Stimulated activated CD4-positive, alpha-beta T cell treated with anti-CD3 and anti-CD28 coated beads, Interleukin-15, amount 100 ng/mL, for 48 hours (primary cell): Measurements from ENCODE around the gene MIER2.
"Not testable (repeated sequence)": the region's sequence is repeated elsewhere in the genome, so short reads cannot be mapped to it uniquely, and the experiment has no call there.

Experiments
- DNase-seq, 2 donors: peaks; one replicate each; pipeline ENCODE4 v3.0.0-alpha.2; 2020; ENCODE audit warnings: low read depth in 2 of 2

MIER2 gene, protein sequence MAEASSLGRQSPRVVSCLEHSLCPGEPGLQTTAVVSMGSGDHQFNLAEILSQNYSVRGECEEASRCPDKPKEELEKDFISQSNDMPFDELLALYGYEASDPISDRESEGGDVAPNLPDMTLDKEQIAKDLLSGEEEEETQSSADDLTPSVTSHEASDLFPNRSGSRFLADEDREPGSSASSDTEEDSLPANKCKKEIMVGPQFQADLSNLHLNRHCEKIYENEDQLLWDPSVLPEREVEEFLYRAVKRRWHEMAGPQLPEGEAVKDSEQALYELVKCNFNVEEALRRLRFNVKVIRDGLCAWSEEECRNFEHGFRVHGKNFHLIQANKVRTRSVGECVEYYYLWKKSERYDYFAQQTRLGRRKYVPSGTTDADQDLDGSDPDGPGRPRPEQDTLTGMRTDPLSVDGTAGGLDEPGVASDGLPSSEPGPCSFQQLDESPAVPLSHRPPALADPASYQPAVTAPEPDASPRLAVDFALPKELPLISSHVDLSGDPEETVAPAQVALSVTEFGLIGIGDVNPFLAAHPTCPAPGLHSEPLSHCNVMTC

DNA sequence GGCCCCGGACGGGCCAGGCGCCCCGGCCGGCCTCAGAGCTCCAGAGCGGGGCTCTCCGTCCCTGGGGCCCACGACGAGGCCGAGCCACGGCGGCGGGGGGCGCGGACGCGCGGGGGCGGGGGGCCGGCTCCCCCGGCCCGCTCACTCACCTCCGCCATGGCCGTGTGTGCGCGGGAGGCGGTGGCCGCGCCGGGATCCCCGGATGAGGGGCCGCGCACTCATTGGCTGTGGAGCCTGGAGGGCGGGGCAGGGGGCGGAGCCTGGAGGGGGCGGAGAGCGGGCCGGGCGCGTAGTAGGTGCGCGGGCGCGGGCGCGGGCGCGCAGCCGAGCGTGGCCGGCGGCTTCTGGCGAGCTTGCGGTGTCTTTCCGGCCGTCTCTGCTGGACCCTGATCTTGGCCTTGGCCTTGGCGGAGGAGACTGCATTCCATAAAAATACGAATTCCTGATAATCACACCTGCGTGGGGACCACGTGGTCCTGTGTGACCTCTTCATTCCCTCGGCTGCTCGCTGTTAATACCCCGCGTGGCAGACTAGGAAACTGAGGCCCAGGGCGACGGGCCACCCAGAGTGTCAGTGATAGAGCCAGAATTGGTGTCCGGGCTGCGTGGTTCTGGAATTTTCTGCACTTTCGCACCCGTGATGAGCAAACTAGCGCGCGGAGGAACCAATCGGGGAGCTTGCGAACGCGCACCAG is at the start of gene MIER2:
TSS of gene MIER2 (minus strand) at position 172 of the 695 bp plus-strand sequence. CDS start at position 158, 14 bp downstream.
- peak; percentile 77 to 84 for DNase-seq

DNA sequence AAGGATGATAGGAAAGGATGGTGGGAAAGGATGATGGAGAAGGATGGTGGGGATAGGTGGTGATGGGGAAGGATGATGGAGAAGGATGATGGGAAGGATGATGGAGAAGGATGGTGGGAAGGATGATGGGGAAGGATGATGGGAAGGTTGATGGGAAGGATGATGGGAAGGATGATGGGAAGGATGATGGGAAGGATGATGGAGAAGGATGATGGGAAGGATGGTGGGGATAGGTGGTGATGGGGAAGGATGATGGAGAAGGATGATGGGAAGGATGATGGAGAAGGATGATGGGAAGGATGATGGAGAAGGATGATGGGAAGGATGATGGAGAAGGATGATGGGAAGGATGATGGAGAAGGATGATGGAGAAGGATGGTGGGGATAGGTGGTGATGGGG is 49.0 kb upstream of the MIER2 start:
- DNase-seq: not testable (repeated sequence)

DNA sequence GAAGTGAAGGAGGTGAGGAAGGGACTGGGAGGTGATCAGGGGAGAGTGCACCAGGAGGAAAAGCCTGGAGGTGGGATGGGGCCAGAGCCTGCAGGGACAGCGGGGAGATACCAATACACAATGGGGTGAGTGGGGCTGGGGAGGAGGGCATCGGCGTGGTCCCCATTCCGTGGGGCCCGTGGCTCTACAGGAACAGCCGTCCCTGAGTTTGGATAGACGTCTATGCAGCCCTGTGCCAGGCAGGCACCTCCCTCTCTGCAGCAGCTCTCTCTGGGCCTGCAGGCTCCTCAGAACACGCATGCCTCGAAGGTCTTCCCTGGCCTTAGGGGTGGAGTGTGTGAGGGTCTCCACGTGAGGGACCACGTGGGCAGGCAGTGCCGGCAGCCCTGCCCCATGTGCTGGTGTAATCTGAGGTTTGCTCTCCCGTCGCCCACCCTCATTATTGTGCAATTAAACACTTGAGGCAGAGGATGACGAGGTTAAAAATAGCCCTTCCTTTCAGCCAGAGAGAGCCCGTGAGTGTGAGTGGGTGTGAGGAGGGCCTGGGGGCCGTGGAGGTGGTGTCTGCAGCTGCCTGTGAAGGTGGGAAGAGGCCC is 47.9 kb upstream of the MIER2 start:
- DNase-seq: no peak

DNA sequence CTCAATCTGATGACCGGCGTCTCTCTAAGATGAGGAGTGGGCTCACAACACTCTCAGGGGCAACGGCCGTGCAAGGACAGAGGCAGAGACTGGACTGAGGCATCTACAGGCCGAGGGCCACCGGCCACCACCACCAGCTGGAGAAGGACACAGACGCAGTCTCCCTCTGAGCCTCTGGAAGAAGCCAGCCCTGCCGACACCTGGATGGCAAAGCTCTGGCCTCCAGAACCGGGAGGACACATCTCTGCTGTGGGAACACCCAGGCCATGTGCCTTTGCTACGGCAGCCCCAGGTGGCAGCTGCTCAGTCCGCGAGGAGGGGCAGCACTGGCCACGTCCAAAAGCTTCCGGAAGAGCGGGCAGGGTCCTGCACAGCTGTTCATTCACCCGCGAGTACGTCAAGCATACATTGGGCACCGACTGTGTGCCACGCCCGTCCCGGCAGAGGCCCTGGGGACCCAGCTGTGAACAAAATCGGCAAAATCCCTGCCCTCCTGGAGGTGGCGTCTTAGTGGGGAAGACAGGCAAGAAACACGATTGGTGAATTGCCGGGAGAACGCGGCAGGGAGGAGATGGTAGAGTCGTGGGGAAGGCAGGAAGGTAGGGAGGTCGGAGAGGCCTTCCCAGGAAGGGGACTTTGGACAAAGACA is 47.3 kb upstream of the MIER2 start:
- DNase-seq: no peak

DNA sequence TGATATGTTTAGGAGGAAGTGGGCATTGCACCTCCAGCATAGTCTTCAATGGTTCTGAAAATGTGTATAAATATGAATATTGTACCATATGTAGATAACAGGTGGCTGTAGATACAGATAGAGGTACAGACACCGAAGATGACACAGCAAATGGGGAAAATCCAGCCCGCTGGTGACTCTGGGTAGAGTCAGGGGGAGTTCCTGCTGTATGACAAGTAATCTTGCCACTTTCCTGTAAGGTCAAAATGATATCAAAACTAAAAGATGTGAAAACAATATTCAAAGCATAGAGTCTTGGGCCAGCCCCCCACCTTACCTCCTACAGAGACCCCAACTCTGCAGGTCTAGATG is 46.6 kb upstream of the MIER2 start:
- DNase-seq: no peak

DNA sequence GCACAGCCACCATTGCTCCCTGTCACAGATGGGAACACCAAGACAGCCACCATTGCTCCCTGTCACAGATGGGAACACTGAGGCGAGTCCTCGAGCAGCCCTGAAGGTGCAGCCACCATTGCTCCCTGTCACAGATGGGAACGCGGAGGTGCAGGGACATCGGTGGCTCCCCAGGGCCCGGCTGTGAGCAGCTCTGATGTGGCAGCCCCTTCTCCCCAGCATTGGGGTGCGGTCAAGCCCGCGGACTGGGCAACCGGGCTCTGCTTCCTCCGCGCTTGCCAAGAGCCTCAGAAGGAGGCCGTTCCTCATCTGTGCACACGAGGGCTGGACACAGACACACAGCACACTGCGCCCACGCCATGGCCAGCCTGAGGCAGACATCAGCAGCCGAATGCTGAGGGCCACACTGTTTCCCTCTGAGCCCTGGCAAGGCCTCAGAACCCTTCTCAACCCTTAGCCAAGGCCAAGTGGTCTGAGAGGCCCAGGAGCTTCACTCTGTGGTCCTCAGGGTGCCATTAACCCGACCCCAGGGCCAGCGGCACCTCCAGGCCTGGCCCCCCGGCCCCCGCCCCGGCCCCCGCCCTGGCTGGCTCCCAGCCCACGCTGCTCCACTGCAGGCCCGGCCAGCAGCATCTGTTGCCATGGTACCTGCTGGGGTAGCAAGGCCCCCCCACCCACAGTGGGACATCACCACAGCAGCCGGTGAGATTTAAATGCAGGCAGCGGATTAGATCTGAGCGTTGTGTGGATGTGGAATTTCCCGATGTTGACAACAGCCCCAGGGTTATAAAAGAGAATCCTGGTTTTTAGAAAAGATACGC is 46.0 kb upstream of the MIER2 start:
- DNase-seq: no peak

DNA sequence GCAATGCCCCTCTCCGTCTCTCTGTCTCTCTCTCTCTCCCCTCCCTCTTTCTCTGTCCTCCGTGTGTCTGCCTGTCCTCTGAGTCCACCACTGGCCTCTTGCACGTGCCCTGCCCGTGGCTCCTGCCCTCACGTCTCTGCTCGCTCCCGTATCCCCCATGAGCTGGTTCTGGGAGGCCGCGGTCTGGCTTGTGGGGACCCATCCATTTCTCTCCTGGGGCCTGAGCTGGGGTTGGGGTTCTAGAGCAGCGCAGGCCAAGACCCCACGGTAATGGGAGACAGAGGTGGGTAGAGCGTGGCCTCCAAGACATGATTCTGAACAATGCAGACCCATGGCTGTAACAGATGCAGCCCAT is 45.3 kb upstream of the MIER2 start:
- DNase-seq: no peak

DNA sequence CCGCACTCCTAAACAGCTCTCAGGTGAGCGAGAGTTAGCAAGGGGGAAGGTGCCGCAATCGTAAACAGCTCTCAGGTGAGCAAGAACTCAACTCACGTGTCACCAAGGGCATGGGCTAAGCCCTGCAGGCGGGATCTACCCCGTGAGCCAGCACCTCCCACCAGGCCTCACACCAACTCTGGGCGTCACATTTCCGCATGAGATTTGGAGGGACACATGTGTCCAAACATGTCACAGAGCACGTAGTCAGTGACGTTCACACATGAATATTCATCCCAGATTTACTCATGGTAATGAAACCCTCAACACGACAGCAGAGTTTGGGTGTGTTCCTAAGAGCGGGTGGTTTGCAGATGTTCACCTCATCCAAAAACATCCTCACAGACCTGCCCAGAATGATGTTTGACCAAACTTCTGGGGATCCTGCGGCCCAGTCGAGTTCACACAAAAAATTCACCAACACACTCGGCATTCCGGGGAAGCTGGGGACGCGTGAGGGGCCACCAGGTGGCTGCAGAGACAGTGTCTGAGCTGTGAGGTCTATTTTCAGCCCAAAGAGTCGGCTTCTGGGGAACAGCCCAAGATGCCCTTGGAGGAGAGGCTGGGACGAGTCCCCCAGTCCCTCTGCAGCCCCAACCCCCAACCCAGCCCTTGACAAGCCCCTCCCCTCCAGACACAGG is 44.8 kb upstream of the MIER2 start:
- DNase-seq: no peak

DNA sequence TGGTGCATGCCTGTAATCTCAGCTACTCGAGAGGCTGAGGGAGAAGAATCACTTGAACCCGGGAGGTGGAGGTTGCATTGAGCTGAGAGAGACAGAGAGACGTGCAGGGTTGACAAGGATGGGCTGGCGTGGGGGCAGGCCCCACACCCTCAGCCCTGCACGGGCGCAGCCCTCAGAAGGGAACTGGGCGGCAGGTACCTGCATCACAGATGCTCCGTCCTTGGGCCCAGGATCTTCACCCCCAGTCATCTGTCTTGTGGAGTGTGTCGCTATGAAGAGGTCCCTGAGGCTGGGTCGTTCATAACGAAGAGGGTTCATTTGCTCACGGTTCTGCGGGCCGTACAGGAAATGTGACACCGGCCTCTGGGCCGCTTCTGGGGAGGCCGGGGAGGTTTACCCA is 44.1 kb upstream of the MIER2 start:
- no peak for DNase-seq

DNA sequence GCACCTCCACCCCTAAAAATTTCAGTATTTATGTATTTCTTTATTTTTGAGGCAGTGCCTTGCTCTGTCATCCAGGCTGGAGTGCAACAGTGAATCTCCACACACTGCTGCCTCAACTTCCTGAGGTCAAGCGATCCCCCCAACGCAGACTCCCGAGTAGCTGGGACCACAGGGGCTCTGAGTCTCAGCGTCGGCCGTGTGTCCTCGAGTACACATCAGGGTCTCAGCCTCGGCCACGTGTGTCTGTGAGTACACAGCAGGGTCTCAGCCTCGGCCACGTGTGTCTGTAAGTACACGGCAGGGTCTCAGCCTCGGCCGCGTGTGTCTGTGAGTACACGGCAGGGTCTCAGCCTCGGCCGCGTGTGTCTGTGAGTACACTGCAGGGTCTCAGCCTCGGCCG is 43.2 kb upstream of the MIER2 start:
- DNase-seq: no peak

DNA sequence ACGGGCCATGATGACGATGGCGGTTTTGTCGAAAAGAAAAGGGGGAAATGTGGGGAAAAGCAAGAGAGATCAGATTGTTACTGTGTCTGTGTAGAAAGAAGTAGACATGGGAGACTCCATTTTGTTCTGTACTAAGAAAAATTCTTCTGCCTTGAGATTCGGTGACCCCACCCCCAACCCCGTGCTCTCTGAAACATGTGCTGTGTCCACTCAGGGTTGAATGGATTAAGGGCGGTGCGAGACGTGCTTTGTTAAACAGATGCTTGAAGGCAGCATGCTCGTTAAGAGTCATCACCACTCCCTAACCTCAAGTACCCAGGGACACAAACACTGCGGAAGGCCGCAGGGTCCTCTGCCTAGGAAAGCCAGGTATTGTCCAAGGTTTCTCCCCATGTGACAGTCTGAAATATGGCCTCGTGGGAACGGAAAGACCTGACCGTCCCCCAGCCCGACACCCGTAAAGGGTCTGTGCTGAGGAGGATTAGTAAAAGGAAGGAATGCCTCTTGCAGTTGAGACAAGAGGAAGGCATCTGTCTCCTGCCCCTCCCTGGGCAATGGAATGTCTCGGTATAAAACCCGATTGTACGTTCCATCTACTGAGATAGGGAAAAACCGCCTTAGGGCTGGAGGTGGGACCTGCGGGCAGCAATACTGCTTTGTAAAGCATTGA is 42.2 kb upstream of the MIER2 start:
- DNase-seq: not testable (repeated sequence)

DNA sequence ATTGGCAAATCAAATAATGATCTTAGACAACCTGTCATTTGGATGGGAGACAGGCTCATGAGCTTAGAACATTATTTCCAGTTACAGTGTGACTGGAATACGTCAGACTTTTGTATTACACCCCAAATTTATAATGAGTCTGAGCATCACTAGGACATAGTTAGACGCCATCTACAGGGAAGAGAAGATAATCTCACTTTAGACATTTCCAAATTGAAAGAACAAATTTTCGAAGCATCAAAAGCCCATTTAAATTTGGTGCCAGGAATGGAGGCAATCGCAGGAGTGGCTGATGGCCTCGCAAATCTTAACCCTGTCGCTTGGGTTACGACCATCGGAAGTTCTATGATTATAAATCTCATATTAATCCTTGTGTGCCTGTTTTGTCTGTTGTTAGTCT is 41.6 kb upstream of the MIER2 start:
- not testable (repeated sequence) for DNase-seq

DNA sequence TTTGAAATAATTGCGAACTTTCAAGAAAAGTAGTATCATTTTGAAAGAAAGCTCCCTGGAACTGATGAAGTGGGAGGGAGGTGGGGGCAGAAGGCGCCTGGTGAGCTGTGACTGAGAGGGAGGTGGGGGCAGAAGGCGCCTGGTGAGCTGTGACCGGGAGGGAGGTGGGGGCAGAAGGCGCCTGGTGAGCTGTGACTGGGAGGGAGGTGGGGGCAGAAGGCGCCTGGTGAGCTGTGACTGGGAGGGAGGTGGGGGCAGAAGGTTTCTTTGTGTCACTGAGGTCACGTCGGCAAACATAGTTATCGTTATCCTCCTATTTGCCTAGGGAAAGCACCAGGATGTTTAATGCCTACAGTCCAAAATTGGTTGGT is 40.2 kb upstream of the MIER2 start:
- DNase-seq: no peak

DNA sequence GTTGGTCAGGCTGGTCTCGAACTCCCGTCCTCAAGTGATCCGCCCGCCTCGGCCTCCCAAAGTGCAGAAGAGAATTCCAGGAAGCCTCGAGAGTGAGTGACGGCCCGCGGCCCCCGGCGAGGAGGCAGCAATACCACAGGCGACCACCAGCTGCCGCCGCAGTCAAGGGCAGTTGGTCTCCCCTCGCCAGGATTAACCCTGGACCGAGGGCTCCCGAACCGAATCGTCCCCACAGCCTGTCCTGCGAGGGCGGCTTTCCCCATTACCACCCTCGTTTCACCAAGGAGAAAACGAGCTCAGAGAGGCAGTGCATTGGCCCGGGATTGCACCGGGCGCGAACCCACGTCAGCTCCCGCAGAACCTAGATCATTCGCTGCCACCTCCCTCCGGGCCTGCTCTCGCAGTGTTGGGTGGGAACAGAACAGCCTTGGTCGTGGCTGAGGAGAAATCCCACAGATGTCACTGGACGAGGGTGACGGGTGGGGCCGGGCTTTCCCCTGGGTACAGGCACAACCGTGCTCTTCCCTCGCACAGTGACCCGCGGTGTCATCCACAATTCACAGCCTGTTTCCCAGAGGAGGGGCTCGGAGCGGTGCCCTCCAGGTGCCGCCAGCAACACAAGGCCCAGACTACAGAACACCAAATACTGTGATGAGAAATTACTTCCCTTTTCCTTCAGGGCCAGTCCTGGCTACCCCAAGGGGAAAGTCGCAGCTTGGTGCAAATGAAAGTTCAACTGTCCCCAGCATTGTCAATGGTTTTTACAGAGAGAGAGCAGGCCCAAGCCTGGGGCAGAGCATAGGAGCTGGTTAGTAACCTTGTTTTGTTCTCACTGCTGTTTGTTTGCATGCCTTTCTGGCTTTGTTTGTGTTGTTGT is 39.6 kb upstream of the MIER2 start:
- DNase-seq: no peak

DNA sequence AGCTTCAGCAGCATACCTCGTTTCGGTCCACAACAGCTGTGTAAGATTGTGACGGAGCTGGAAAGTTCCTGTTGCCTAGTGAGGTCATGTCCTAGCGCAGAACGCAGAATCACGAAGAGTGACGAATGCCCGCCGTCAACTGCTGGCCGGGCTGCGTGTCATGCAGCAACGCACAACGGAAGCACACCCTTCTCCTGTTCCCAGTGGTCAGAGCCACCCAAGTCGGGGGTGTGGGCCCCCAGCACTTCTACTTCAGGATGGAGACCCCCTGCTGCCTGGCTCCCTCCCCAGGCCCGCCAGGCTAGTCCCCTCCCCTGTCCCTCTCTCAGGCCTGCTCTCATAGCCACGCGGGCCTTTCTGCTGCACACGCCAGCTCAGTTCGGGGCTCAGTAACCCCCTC is 38.4 kb upstream of the MIER2 start:
- no peak for DNase-seq

DNA sequence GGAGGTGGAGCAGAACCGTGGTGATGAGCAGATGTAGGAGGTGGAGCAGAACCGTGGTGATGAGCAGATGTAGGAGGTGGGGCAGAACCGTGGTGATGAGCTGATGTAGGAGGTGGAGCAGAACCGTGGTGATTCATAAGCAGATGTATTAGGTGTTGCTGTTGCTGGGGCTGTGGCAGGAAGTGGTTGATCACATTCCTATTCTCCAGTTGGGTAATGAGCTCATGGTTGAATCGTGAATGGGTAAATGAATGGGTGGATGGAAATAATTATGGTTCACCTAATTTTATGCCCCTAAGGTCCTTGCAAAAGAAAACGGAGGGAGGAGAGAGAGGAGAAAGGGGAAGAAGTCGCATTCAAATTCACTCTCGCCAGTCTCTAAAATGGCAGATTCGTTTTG is 38.0 kb upstream of the MIER2 start:
- DNase-seq: peak; percentile 40

DNA sequence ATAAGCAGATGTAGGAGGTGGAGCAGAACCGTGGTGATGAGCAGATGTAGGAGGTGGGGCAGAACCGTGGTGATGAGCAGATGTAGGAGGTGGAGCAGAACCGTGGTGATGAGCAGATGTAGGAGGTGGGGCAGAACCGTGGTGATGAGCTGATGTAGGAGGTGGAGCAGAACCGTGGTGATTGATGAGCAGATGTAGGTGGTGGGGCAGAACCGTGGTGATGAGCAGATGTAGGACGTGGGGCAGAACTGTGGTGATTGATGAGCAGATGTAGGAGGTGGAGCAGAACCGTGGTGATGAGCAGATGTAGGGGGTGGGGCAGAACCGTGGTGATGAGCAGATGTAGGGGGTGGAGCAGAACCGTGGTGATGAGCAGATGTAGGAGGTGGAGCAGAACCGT is 37.3 kb upstream of the MIER2 start:
- peak in 1 of 2 donors; percentile 33 for DNase-seq

DNA sequence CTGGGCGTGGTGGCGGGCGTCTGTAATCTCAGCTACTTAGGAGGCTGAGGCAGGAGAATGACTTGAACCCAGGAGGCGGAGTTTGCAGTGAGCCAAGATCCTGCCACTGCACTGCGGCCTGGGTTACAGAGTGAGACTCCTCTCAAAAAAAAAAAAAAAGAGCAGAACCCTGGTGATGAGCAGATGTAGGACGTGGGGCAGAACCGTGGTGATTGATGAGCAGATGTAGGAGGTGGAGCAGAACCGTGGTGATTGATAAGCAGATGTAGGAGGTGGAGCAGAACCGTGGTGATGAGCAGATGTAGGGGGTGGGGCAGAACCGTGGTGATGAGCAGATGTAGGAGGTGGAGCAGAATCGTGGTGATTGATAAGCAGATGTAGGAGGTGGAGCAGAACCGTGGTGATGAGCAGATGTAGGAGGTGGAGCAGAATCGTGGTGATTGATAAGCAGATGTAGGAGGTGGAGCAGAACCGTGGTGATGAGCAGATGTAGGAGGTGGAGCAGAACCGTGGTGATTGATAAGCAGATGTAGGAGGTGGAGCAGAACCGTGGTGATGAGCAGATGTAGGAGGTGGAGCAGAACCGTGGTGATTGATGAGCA is 36.1 kb upstream of the MIER2 start:
- not testable (repeated sequence) for DNase-seq

DNA sequence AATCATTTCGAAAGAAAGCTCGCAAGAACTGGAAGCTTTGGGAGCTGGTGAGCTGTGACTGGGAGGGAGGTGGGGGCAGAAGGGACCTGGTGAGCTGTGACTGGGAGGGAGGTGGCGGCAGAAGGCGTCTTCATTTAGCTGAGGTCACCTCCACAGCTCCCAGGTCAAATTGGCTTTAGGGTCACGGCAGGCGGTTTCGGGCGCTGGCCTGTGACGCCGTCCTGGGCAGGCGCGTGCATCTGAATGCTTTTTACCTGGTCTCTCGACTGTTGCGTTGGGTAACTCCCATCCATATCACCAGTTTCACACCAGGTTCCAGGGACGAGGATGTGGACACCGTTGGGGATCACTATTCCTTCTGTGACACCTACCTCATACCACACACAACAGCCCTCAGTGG is 35.2 kb upstream of the MIER2 start:
- DNase-seq: no peak
